ENCODE data around the gene KCNIP3.

- TF ChIP-seq CTCF (IDR thresholded peaks at IDR 0.05) (no peak), POLR2A (IDR thresholded peaks at IDR 0.05) (no peak)
These were observed 47.1 kb downstream of the KCNIP3 start for GRCh38 chr2:95344215-95344583.

All from body of pancreas (tissue), 4 donors.